Astrocyte (in vitro differentiated cells and primary cell): ENCODE data around the gene NIPBL.
"Not testable (repeated sequence)": the region's sequence is repeated elsewhere in the genome, so short reads cannot be mapped to it uniquely, and the experiment has no call there.

ENCODE experiments used
- CTCF ChIP-seq: IDR thresholded peaks from 2 replicates; pipeline ENCODE4 v1.5.1; 2011; ENCODE audit warnings: low read depth, mild to moderate bottlenecking, inconsistent platforms, low read length, moderate library complexity; ENCODE audit not compliant: insufficient read depth
- EZH2 ChIP-seq: IDR thresholded peaks from 2 replicates; pipeline ENCODE4 v1.6.1; 2012; ENCODE audit warnings: mild to moderate bottlenecking, low read length, inconsistent platforms; ENCODE audit not compliant: insufficient read depth

- not testable (repeated sequence) for TF ChIP-seq CTCF, EZH2
These were observed 136.6 kb downstream of the NIPBL start for GRCh38 chr5:37013181-37013580.
